SK-N-MC (cell line): ENCODE measurements around the gene FRMD4A.

Source experiments
- EZH2 ChIP-seq: fragments of 200-600 bp; sonication (generic); IDR thresholded peaks from one replicate; pipeline ENCODE4 v1.6.1; 2017; ENCODE audit warnings: antibody characterized with exemption
- FOXP2 ChIP-seq: optimal IDR thresholded peaks from 2 replicates; pipeline ENCODE3; 2011; ENCODE audit warnings: mild to moderate bottlenecking, moderate library complexity; ENCODE audit not compliant: insufficient read depth; ENCODE audit errors: extremely low read length, control extremely low read depth
- POLR2AphosphoS5 ChIP-seq: IDR thresholded peaks from 2 replicates; pipeline ENCODE4 v1.6.1; 2012; ENCODE audit warnings: mild to moderate bottlenecking, low read depth, low read length, borderline replicate concordance

- no peak for TF ChIP-seq POLR2AphosphoS5
- no peak for TF ChIP-seq FOXP2
- TF ChIP-seq EZH2, result no peak
Measured at GRCh38 chr10:13741438-13741837, 589.3 kb downstream of the FRMD4A start.
